ENCODE data around the gene SLC30A2.

The SLC30A2 gene

DNA sequence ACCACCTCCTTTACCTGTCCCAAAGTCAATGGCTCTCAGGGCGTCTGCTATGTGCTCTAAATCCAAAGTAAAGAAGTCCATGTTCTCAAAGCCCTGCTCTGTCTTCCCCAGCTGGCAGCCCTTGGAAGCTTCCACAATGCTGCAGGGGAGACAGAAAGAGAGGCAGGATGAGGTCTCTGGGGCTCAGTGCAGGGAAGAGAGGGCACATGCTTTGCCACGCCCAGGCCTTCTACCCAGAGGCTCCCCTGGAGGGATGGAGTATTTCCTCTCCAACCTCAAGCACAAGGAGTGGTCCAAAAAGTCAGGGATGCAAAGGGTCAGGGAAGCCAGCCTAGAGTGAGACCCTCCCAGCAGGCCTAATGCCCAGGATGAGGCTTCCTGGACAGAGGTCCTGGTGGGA, 11.3 kb upstream of the SLC30A2 start:
- no peak overlapping the region for H3K27ac ChIP-seq
- no peaks in the 10 kb centered on the region for H3K9me3 ChIP-seq
- H4K20me1 ChIP-seq = no peaks in the 10 kb centered on the region
- TF ChIP-seq Cebpa-rat (IDR thresholded peaks at IDR 0.05) = no peak
- no peaks in the 10 kb centered on the region for H3K36me3 ChIP-seq
- no peak overlapping the region for H3K9ac ChIP-seq
- no peaks in the 10 kb centered on the region for H3K27me3 ChIP-seq
- no peak overlapping the region for H3K4me3 ChIP-seq
- H3K4me1 ChIP-seq = peaks cover 8% of the 10 kb centered on the region
- H3K4me2 ChIP-seq = no peak overlapping the region

DNA sequence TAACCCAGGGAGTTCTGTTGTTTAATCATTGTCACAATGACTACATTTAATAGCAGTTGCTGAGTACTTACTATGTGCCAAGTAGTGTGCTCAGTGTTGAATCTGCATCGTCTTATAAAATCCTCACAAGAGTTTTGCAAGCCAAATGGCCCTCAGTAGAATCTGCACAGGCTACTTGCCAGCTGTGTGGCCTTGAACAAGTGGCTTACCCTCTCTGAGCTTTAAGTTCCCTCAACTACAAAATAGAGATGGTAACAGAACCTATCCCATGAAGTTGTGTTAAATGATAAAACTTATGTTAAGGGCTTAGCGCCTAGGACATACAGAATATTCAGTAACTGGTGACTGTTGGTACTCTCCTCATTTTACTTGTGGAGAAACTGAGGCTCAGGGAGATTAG, 9.1 kb upstream of the SLC30A2 start:
- TF ChIP-seq Cebpa-rat (IDR thresholded peaks at IDR 0.05) = no peak
- H4K20me1 ChIP-seq = no peaks in the 10 kb centered on the region
- H3K27me3 ChIP-seq = no peaks in the 10 kb centered on the region
- peaks cover 8% of the 10 kb centered on the region for H3K4me1 ChIP-seq
- no peak overlapping the region for H3K4me3 ChIP-seq
- no peaks in the 10 kb centered on the region for H3K36me3 ChIP-seq
- no peak overlapping the region for H3K4me2 ChIP-seq
- no peak overlapping the region for H3K27ac ChIP-seq
- no peak overlapping the region for H3K9ac ChIP-seq
- no peaks in the 10 kb centered on the region for H3K9me3 ChIP-seq

DNA sequence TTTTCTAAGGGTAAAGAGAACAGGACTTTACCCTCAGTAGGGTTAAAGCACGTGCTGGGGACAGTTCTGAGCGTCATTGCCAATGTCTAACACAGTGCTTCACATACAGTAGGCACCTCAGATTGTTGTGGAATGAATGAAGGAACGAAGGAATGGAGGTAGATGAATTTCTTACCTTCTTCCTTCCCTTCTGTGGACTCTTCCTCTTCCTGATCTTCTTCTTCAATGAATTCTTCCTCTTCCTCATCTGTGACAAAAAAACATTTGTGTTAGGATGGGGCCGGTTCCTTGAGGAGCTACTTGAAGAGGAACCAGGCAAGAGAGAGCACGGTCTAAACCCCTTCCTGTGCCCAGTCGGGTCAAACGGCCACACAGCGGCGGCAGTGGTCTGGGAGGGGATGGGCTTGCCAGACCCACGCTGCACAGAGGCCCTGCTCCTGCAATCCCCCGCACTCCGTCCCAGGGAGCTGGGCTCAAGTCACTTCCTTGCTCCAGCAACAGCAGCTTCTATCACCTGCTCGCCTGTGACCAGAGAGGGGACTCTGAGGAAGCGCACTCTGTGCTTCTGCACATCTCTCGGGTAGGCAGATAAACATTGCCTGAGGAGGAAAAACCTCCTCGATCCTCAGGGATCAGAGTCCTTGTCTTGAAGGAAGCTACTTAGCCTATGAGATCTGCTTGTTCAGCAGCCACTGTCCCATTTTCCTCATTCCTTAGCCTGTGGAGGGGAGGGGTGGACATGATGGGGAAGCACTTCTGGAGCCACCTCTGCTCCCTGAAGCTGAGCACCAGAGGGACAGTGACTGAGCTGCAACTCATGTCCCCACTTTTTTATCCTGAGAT, 8.0 kb upstream of the SLC30A2 start:
- Histone ChIP-seq H3K36me3 (no peaks in the 10 kb centered on the region), H3K4me2 (peak overlapping the region; percentile 29), H3K27me3 (peaks cover 8% of the 10 kb centered on the region; the same call in 1 of the 2 replicates), H3K4me1 (peaks cover 8% of the 10 kb centered on the region), H3K9me3 (no peaks in the 10 kb centered on the region), H3K9ac (no peak overlapping the region), H3K27ac (no peak overlapping the region), H3K4me3 (no peak overlapping the region), H4K20me1 (no peaks in the 10 kb centered on the region)
- TF ChIP-seq Cebpa-rat (IDR thresholded peaks at IDR 0.05) = no peak

DNA sequence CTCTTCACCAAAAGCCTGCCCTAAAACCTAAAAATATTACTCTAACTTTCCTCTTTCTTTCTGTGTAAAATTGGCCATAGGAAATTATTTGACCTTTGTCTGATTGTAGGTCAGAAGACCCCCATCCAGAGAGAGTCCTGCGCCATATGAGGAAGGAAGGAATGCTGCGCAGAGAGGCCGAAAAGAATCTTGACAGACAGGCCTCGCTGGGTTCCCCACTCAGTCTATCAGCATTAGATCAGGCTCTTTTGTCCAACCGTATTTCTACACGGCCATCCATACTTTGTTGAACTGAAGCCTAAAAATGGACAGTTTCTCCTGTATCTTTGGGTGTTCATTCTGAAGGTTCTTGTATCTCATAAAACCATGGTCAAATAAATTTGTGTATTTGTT, 4.3 kb upstream of the SLC30A2 start:
- TF ChIP-seq Cebpa-rat (IDR thresholded peaks at IDR 0.05) = no peak
- no peak overlapping the region for H3K4me3 ChIP-seq
- H3K27ac ChIP-seq = no peak overlapping the region
- peaks cover 45% of the 10 kb centered on the region for H3K27me3 ChIP-seq
- no peaks in the 10 kb centered on the region for H3K9me3 ChIP-seq
- H3K4me2 ChIP-seq = no peak overlapping the region
- no peaks in the 10 kb centered on the region for H3K36me3 ChIP-seq
- H3K4me1 ChIP-seq = peaks cover 8% of the 10 kb centered on the region
- no peaks in the 10 kb centered on the region; the same call in 1 of the 2 replicates for H4K20me1 ChIP-seq
- no peak overlapping the region for H3K9ac ChIP-seq

DNA sequence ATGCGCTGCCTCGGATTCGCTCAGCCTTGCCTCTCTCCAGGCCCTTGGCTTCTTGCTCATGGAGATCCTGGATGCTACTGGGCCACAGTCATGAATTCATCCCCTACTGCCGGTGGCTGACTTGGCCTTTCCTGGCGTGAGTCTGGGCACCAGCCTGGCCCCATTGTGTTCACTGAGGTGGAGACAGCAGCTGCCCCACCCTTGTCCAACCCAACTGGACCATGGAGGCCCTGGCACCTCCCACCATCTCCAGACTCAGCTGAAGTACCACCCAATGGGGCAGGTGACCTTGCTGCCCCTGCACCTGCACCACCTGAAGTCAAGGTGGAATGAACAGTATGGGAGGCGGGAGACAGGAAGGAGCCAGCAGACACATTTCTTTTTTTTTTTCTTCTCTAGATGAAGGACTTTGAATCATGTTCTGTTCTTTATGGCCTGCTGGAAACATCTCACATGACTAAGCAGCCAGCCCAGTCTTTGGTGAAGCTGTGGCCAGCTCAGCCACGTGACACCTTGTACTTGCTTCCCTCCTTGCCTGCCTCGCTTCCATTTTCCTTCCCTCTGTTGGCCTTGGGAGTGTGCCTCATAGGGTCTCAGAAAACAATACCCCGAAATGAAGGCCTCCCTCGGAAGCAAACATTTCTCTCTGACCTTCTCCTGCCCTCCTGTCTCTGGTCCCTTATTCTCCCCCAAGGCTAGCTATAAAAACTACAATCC, 3.8 kb upstream of the SLC30A2 start:
- Histone ChIP-seq H3K9ac (no peak overlapping the region), H3K9me3 (no peaks in the 10 kb centered on the region)

DNA sequence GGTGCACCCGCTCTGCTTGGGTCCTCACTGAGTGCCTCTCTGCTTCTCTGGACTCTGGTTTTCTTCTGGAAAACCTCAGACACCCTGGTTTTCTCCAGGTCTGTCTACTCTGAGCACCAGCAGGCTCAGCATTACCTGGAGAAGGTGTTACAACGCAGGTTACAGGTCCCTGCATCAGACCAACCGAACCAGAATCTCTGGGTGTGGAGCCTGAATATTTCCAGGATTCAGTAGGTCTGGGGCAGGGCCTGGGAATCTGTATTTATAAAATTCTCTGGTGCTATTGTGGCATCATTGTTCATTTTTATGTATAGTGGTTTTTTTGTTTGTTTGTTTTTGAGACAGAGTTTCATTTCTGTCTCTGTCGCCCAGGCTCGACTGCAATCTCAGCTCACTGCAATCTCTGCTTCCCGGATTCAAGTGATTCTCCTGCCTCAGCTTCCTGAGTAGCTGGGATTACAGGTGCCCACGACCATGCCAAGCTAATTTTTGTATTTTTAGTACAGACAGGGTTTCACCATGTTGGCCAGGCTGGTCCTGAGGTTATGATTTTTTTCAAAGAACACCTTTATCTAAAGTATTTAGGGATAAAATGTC, 1.5 kb upstream of the SLC30A2 start:
- no peaks in the 10 kb centered on the region; the same call in 1 of the 2 replicates for H4K20me1 ChIP-seq
- peaks cover 70% of the 10 kb centered on the region for H3K27me3 ChIP-seq
- H3K9me3 ChIP-seq = no peaks in the 10 kb centered on the region
- H3K36me3 ChIP-seq = no peaks in the 10 kb centered on the region
- H3K27ac ChIP-seq = no peak overlapping the region
- TF ChIP-seq Cebpa-rat (IDR thresholded peaks at IDR 0.05) = no peak
- H3K4me2 ChIP-seq = no peak overlapping the region
- H3K9ac ChIP-seq = no peak overlapping the region
- no peaks in the 10 kb centered on the region for H3K4me1 ChIP-seq
- H3K4me3 ChIP-seq = no peak overlapping the region

More for the DNA sequence above, 3.8 kb upstream of the SLC30A2 start:
- H3K27ac ChIP-seq = no peak overlapping the region
- no peak for TF ChIP-seq Cebpa-rat (IDR thresholded peaks at IDR 0.05)
- no peak overlapping the region for H3K4me2 ChIP-seq
- no peaks in the 10 kb centered on the region for H3K36me3 ChIP-seq
- H3K4me3 ChIP-seq = no peak overlapping the region
- H3K4me1 ChIP-seq = peaks cover 8% of the 10 kb centered on the region
- no peaks in the 10 kb centered on the region; the same call in 1 of the 2 replicates for H4K20me1 ChIP-seq
- peaks cover 51% of the 10 kb centered on the region for H3K27me3 ChIP-seq

DNA sequence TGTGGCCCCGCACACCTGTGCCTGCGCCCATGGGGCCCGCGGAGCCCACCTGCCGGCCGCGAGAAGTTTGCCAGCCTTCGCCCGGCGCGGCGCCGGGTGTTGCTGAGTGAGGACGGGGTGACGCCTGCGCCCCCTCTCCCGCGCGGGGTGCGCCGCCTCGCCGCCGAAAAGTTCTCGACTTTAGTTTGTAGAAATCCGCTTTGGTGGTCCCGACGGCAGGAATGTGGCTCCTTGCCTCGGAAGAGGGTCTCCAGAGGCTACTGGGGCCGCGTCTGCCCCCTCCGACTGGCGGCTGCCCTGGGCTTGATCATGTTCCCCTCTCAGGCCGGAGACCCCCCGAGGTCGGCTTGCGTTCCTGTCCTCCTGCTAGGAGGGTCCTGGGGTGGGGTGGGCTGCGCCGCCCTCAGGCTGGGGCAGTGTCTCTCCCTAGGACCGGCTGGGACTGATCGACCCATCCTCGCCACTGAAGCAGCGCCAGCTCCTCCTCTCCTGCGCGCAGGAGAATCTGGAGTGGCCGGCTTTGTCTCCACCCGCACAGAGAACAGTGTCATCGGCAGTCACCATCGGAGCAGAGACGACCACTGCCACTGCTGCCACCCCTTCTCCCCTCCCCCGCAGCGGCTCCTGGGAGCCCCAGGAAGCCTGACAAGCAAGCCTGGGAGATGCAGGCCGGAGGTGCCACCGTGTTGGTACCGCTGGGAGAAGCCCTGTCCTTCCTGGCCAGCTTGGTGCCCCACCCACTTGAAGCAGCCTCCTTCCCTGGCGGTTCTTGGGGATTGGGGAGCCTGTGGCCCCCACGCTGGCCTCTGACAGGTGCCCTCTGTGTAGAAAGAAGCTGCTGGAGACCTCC, 553 bp upstream of the SLC30A2 start:
- peaks cover 70% of the 10 kb centered on the region for H3K27me3 ChIP-seq
- no peaks in the 10 kb centered on the region for H3K36me3 ChIP-seq
- H3K4me1 ChIP-seq = no peaks in the 10 kb centered on the region
- H3K4me2 ChIP-seq = no peak overlapping the region
- no peak overlapping the region for H3K9ac ChIP-seq
- no peaks in the 10 kb centered on the region; the same call in 1 of the 2 replicates for H4K20me1 ChIP-seq
- TF ChIP-seq Cebpa-rat (IDR thresholded peaks at IDR 0.05) = no peak
- H3K27ac ChIP-seq = no peak overlapping the region
- no peaks in the 10 kb centered on the region for H3K9me3 ChIP-seq
- no peak overlapping the region for H3K4me3 ChIP-seq

DNA sequence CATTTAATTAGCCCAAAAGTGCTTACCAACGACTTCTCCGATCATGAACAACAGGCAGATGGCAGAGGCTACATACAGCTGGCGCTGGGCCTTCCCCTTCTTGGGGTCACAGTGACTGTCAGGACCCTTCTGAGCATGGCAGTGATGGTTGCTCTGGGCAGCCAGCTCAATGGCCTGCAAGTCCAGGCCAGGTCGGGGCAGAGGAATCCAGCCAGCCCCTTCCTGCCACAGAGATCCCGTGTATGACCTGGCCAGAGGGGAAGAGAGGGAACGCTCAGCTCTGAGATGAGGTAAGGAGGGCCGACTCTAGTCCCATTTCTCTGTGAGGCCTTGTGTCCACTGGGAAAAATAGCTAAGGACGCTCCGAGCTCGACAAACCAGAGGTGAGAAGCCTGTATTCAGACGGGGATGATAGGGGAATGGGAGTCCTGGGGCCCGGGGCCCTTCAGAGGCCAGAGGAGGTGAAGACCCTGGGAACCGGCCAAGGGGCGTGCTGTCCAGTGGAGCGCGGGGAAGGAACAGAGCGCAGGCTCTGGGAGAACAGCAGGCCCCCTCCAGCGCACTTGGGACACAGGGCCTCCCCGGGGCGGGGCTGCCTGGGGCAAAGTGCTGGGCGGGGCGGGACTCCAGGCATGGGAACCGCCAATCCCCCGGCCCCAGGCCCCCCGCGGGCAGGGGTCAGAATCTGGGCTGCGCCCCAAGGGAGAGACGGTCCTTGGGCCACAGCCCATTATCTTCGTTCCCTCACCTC, 772 bp downstream of the SLC30A2 start:
- peaks cover 70% of the 10 kb centered on the region for H3K27me3 ChIP-seq

DNA sequence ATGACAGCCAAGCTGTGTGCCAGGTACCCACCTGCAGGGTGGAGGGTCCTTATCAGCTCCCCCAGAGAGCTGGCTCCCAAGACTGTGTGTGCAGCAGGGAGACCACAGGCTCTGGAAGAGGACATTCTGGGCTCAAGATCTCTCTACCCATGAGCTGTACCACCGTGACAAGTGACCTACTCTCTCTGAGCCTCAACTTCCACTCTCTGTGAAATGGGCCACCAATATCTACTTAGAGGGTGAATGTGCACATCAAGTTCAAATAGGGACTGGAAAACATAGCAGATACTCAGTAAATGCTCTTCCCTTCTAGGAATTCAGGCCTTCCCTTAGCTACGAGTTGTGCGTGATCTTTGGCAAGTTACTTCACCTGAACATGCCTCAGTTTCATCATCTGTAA, 1.5 kb downstream of the SLC30A2 start:
- no peak for TF ChIP-seq Cebpa-rat (IDR thresholded peaks at IDR 0.05)
- H4K20me1 ChIP-seq = no peaks in the 10 kb centered on the region; the same call in 1 of the 2 replicates
- peaks cover 67% of the 10 kb centered on the region for H3K27me3 ChIP-seq
- H3K9ac ChIP-seq = no peak overlapping the region
- H3K9me3 ChIP-seq = no peaks in the 10 kb centered on the region
- no peak overlapping the region for H3K4me3 ChIP-seq
- H3K27ac ChIP-seq = no peak overlapping the region
- H3K4me1 ChIP-seq = no peaks in the 10 kb centered on the region
- H3K36me3 ChIP-seq = no peaks in the 10 kb centered on the region
- H3K4me2 ChIP-seq = no peak overlapping the region

More for the DNA sequence above, 772 bp downstream of the SLC30A2 start:
- TF ChIP-seq Cebpa-rat (IDR thresholded peaks at IDR 0.05) = no peak
- no peak overlapping the region for H3K4me3 ChIP-seq
- H3K4me2 ChIP-seq = no peak overlapping the region
- H3K27ac ChIP-seq = no peak overlapping the region
- no peaks in the 10 kb centered on the region for H3K36me3 ChIP-seq
- H4K20me1 ChIP-seq = no peaks in the 10 kb centered on the region; the same call in 1 of the 2 replicates
- H3K4me1 ChIP-seq = no peaks in the 10 kb centered on the region
- H3K9me3 ChIP-seq = no peaks in the 10 kb centered on the region
- H3K9ac ChIP-seq = no peak overlapping the region
